Measurements from ENCODE around the gene COL4A5. TPM values are rescaled to one million over a fixed set of nuclear protein-coding genes. Genes with fewer than 3 reads are reported as not detected.

The COL4A5 gene
- total RNA-seq, 2 experiments from 2014 or later: not detected

- no peaks in the 10 kb centered on the region for H3K4me1 Mint-ChIP-seq
- no peaks in the 10 kb centered on the region for H3K36me3 Mint-ChIP-seq (ENCODE audit: low read depth)
- ChIA-PET CTCF (no interaction called here), POLR2A (no interaction called here)
- no peak overlapping the region for H3K27ac Mint-ChIP-seq
- ATAC-seq (no peak), DNase-seq (no peak)
- no peak overlapping the region for H3K4me3 Mint-ChIP-seq
- no peaks in the 10 kb centered on the region for H3K27me3 Mint-ChIP-seq
- intact Hi-C loops (cut with DNase I, micrococcal nuclease): no loop called here
- no peaks in the 10 kb centered on the region for H3K9me3 Mint-ChIP-seq (ENCODE audit: low read depth)
Measured at GRCh38 chrX:108671526-108671925, 231.9 kb downstream of the COL4A5 start.

- Mint-ChIP-seq H3K4me3 (no peak overlapping the region), H3K36me3 (ENCODE audit: low read depth) (no peaks in the 10 kb centered on the region), H3K27ac (no peak overlapping the region), H3K9me3 (ENCODE audit: low read depth) (no peaks in the 10 kb centered on the region), H3K4me1 (no peaks in the 10 kb centered on the region), H3K27me3 (no peaks in the 10 kb centered on the region)
- ATAC-seq (no peak), DNase-seq (no peak)
- CTCF ChIA-PET: no interaction called here
- POLR2A ChIA-PET: no interaction called here
- intact Hi-C loops (cut with DNase I, micrococcal nuclease): no loop called here
Measured at GRCh38 chrX:108696690-108697089, 257.1 kb downstream of the COL4A5 start.

- H3K4me3 Mint-ChIP-seq: no peak overlapping the region
- intact Hi-C loops (cut with DNase I, micrococcal nuclease): loop anchor here in 1 of 2 experiments (2.0 kb wide), 1 partner anchor 685 kb away; no protein-coding TSS in a partner anchor
- POLR2A ChIA-PET: no interaction called here
- H3K4me1 Mint-ChIP-seq: no peaks in the 10 kb centered on the region
- DNase-seq (no peak), ATAC-seq (no peak)
- CTCF ChIA-PET: interaction anchor here (1.1 kb wide), 1 partner anchor 1192 kb away, joined by 3 read pairs; no protein-coding TSS in a partner anchor
- no peaks in the 10 kb centered on the region for H3K27me3 Mint-ChIP-seq
- no peaks in the 10 kb centered on the region for H3K9me3 Mint-ChIP-seq (ENCODE audit: low read depth)
- no peaks in the 10 kb centered on the region for H3K36me3 Mint-ChIP-seq (ENCODE audit: low read depth)
- no peak overlapping the region for H3K27ac Mint-ChIP-seq
Measured at GRCh38 chrX:108699368-108699767, 259.7 kb downstream of the COL4A5 start.

- POLR2A ChIA-PET: no interaction called here
- H3K27me3 Mint-ChIP-seq: no peaks in the 10 kb centered on the region
- H3K9me3 Mint-ChIP-seq (ENCODE audit: low read depth): no peaks in the 10 kb centered on the region
- no peak for DNase-seq
- H3K36me3 Mint-ChIP-seq (ENCODE audit: low read depth): no peaks in the 10 kb centered on the region
- H3K27ac Mint-ChIP-seq: no peak overlapping the region
- ATAC-seq: no peak
- no peaks in the 10 kb centered on the region for H3K4me1 Mint-ChIP-seq
- CTCF ChIA-PET: no interaction called here
- intact Hi-C loops (cut with DNase I, micrococcal nuclease): no loop called here
- H3K4me3 Mint-ChIP-seq: no peak overlapping the region
Measured at GRCh38 chrX:108701633-108702032, 262.0 kb downstream of the COL4A5 start.

- DNase-seq: no peak
- Mint-ChIP-seq H3K27me3 (no peaks in the 10 kb centered on the region), H3K9me3 (ENCODE audit: low read depth) (no peaks in the 10 kb centered on the region), H3K36me3 (ENCODE audit: low read depth) (no peaks in the 10 kb centered on the region), H3K4me1 (no peaks in the 10 kb centered on the region), H3K27ac (no peak overlapping the region), H3K4me3 (no peak overlapping the region)
- POLR2A ChIA-PET: no interaction called here
- intact Hi-C loops (cut with DNase I, micrococcal nuclease): no loop called here
- ATAC-seq: no peak
- CTCF ChIA-PET: interaction anchor here (0.7 kb wide), 1 partner anchor 666 kb away, joined by 3 read pairs; no protein-coding TSS in a partner anchor
Measured at GRCh38 chrX:108702530-108702929, 262.9 kb downstream of the COL4A5 start.

GRCh38 chrX:108704839-108705238 is 265.2 kb downstream of the COL4A5 start:
- no peak for ATAC-seq
- Mint-ChIP-seq H3K27ac (no peak overlapping the region), H3K4me1 (no peaks in the 10 kb centered on the region), H3K4me3 (no peak overlapping the region), H3K36me3 (ENCODE audit: low read depth) (no peaks in the 10 kb centered on the region), H3K27me3 (no peaks in the 10 kb centered on the region), H3K9me3 (ENCODE audit: low read depth) (no peaks in the 10 kb centered on the region)
- intact Hi-C loops (cut with DNase I, micrococcal nuclease): no loop called here
- ChIA-PET CTCF (no interaction called here), POLR2A (no interaction called here)
- no peak for DNase-seq

GRCh38 chrX:108712886-108713285 is 273.2 kb downstream of the COL4A5 start:
- Mint-ChIP-seq H3K27ac (no peak overlapping the region), H3K4me1 (no peaks in the 10 kb centered on the region), H3K4me3 (no peak overlapping the region), H3K9me3 (ENCODE audit: low read depth) (no peaks in the 10 kb centered on the region), H3K27me3 (no peaks in the 10 kb centered on the region), H3K36me3 (ENCODE audit: low read depth) (no peaks in the 10 kb centered on the region)
- ChIA-PET POLR2A (no interaction called here), CTCF (no interaction called here)
- ATAC-seq (no peak), DNase-seq (no peak)
- intact Hi-C loops (cut with DNase I, micrococcal nuclease): no loop called here

- Mint-ChIP-seq H3K4me1 (no peaks in the 10 kb centered on the region), H3K4me3 (no peak overlapping the region), H3K27me3 (no peaks in the 10 kb centered on the region), H3K9me3 (ENCODE audit: low read depth) (no peaks in the 10 kb centered on the region), H3K36me3 (ENCODE audit: low read depth) (no peaks in the 10 kb centered on the region), H3K27ac (no peak overlapping the region)
- POLR2A ChIA-PET: no interaction called here
- CTCF ChIA-PET: no interaction called here
- intact Hi-C loops (cut with DNase I, micrococcal nuclease): no loop called here
- no peak for DNase-seq
- no peak for ATAC-seq
Measured at GRCh38 chrX:108722561-108722960, 282.9 kb downstream of the COL4A5 start.

- H3K9me3 Mint-ChIP-seq (ENCODE audit: low read depth): no peaks in the 10 kb centered on the region
- intact Hi-C loops (cut with DNase I, micrococcal nuclease): no loop called here
- H3K4me3 Mint-ChIP-seq: no peak overlapping the region
- CTCF ChIA-PET: no interaction called here
- POLR2A ChIA-PET: no interaction called here
- DNase-seq (no peak), ATAC-seq (no peak)
- H3K27ac Mint-ChIP-seq: no peak overlapping the region
- H3K27me3 Mint-ChIP-seq: peaks cover 1% of the 10 kb centered on the region
- no peaks in the 10 kb centered on the region for H3K36me3 Mint-ChIP-seq (ENCODE audit: low read depth)
- no peaks in the 10 kb centered on the region for H3K4me1 Mint-ChIP-seq
Measured at GRCh38 chrX:108726748-108727147, 287.1 kb downstream of the COL4A5 start.

- Mint-ChIP-seq H3K36me3 (ENCODE audit: low read depth) (no peaks in the 10 kb centered on the region), H3K9me3 (ENCODE audit: low read depth) (no peaks in the 10 kb centered on the region), H3K27me3 (peaks cover 19% of the 10 kb centered on the region), H3K27ac (no peak overlapping the region), H3K4me1 (no peaks in the 10 kb centered on the region), H3K4me3 (no peak overlapping the region)
- intact Hi-C loops (cut with DNase I, micrococcal nuclease): loop anchor here in 1 of 2 experiments (10.0 kb wide), 1 partner anchor 1154 kb away; no protein-coding TSS in a partner anchor
- CTCF ChIA-PET: no interaction called here
- DNase-seq: no peak
- ATAC-seq: no peak
- POLR2A ChIA-PET: no interaction called here
Measured at GRCh38 chrX:108731153-108731552, 291.5 kb downstream of the COL4A5 start.

GRCh38 chrX:108732630-108733321 is 293.1 kb downstream of the COL4A5 start:
- Mint-ChIP-seq H3K4me3 (no peak overlapping the region), H3K9me3 (ENCODE audit: low read depth) (no peaks in the 10 kb centered on the region), H3K4me1 (no peaks in the 10 kb centered on the region), H3K27ac (no peak overlapping the region), H3K36me3 (ENCODE audit: low read depth) (no peaks in the 10 kb centered on the region), H3K27me3 (peaks cover 24% of the 10 kb centered on the region)
- POLR2A ChIA-PET: no interaction called here
- CTCF ChIA-PET: no interaction called here
- ATAC-seq: no peak
- intact Hi-C loops (cut with DNase I, micrococcal nuclease): loop anchor here in 1 of 2 experiments (10.0 kb wide), 1 partner anchor 1152 kb away; no protein-coding TSS in a partner anchor
- peak; percentile 6 for DNase-seq

- no peak overlapping the region for H3K27ac Mint-ChIP-seq
- intact Hi-C loops (cut with DNase I, micrococcal nuclease): loop anchor here in 1 of 2 experiments (10.0 kb wide), 1 partner anchor 1150 kb away; no protein-coding TSS in a partner anchor
Measured at GRCh38 chrX:108734426-108734825, 294.8 kb downstream of the COL4A5 start.

More at GRCh38 chrX:108734426-108734825, 294.8 kb downstream of the COL4A5 start:
- Mint-ChIP-seq H3K4me3 (no peak overlapping the region), H3K27me3 (peaks cover 26% of the 10 kb centered on the region), H3K4me1 (no peaks in the 10 kb centered on the region), H3K9me3 (ENCODE audit: low read depth) (no peaks in the 10 kb centered on the region), H3K36me3 (ENCODE audit: low read depth) (no peaks in the 10 kb centered on the region)
- ChIA-PET POLR2A (no interaction called here), CTCF (no interaction called here)
- ATAC-seq: no peak
- no peak for DNase-seq
